ENCODE data around the gene LRRC3B.

LRRC3B gene

DNA sequence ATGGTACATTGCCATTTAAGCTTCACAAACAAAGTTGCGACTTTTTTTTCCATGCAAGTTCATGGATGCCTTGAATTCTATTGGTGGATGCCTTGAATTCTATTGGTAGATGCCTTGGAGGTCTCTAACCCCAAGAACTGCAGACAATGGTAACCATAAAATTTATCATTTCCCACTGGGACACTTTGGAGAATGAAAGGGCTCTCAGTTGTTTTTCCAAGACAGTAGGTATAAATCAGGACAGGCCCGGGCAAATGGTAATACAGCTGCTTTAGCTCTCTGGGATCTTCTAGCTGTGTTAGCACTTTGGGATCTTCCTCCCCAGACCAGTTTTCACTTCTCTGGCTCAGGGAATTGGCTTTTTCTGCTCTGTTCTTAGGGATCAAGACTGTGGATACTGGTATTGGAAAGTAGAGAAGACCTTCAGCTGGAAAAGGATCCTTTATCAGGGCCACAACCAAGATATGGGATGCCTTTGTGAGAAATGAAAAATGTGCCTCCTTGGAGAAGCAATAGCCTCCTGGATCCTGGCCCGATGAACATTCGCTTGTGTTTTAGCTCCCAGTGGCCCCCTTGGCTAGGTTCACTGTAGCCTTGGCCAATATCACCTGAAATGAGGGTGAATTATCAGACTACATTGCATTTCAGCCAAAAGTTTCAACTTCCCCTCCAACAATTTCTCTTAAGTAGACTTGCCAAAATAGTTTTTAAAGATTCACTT lies 8.3 kb downstream of the LRRC3B start:
- no peak for DNase-seq (ENCODE audit: low read depth in 2 of 2)

DNA sequence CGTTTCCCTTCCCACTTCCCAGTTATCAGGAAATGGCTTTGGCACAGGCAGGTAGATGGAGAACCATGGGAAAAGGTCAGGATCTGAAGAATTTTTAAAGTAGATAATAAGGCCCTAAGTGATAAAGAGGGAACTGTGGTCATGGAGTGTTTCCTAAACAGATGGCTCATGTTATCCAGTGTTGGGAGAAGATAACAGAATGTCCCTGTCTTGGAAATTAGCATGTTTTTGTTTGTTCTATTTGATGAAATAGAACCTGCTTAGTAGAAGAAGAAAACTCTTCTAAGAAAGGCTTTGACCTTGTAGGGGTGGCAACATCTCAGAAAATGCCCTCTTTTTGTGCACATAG lies 8.8 kb downstream of the LRRC3B start:
- DNase-seq (ENCODE audit: low read depth in 2 of 2): no peak

DNA sequence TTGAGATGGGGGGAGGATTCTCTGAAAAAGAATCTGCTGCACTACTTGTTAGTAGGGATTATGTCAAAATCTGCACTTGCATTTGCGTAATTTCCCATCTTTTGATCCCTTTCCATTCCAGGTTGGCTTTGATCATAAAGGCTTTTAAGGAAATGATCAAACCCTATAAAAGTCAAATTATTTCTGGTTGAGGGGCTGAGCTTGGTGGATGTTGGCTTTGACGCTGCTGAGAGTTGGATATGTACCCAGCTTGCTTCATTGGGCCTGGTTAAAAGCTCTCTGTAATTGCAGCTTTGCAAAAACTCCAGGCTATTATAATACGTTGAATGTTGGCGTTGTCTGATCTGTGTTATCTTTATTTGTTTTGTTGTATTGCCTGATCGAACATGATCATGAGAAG lies 12.0 kb downstream of the LRRC3B start:
- no peak for DNase-seq (ENCODE audit: low read depth in 2 of 2)

DNA sequence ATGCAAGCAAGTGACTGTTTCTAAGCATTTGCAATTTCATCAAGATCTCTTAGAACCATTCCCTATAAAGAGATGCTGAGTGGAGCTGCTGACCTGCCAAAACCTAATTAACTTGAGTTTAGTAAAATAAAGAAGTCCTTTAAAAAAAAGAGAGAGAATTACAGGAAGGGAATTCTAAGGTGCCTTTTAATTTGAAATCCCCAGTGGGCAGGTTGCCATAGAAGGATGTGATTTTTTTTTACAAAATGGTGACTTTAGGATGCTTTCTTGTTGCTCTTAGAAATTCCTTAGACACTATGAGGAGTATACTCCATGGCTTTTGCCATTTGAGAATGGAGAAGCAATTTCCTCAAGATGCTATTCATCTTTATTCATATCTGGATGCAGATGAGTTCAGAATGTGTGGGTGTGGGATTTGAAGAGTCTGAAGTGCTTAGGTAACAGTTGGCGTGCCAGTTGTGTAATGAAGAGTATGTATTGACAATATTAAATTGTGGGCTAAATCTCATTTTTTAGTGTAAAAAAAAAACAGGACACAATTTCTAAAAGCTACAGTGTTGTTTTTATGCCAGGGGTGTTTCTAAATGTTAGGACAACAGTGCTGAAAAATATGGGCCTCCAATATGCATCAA lies 13.6 kb downstream of the LRRC3B start:
- no peak for DNase-seq (ENCODE audit: low read depth in 2 of 2)

DNA sequence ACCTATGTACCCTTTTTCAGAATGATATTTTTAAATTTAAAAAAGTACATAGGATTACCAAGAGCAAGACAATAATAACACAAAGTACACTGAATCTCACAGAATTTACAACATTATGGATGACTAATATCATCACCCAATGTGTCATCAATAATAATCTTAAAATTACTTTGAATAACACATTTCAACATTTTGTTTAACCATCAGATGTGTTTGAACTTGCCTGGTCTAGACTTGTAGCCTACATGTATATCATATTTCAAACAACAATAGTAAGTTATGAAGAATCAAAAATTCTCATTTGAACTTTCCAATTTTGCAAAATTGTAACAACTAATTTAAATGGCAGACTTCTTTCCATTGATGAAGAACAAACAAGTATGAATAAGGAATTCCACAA lies 15.1 kb downstream of the LRRC3B start:
- DNase-seq (ENCODE audit: low read depth in 2 of 2): no peak

DNA sequence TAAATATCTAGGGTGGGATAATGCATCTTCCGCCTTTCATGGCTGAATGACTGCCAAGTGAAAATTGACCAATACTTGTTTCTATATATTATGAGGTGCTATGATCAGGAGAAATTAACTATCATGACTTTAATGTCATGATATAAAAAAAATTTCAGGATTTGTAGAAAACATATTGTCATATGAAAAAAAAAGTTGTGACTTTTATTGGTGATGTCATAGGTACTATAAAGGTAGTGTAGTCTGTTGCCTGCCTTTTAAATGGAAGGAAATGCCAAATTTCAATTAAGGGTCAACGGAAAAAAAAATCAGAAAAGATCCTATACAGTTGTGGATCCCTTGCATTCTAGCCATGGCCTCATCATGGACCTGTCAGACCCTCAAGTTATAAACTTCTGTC lies 15.5 kb downstream of the LRRC3B start:
- DNase-seq (ENCODE audit: low read depth in 2 of 2): no peak

DNA sequence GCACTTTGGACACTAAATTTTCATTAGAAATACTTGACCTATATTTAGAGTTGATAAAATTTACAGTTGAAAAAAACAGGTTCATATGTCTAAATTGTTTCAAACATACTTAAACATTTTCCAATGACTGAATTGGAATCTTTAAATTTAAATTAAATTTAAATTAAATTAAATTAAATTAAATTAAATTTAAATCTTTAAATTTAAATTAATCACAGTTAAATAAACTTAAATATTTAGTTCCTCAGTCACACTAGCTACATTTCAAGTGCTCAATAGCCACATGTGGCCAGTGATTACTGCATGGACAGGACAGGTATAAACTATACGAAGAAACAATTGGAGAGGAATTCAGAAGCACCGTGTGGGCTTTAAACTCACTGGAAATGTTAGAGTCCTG lies 16.8 kb downstream of the LRRC3B start:
- DNase-seq (ENCODE audit: low read depth in 2 of 2): no peak

DNA sequence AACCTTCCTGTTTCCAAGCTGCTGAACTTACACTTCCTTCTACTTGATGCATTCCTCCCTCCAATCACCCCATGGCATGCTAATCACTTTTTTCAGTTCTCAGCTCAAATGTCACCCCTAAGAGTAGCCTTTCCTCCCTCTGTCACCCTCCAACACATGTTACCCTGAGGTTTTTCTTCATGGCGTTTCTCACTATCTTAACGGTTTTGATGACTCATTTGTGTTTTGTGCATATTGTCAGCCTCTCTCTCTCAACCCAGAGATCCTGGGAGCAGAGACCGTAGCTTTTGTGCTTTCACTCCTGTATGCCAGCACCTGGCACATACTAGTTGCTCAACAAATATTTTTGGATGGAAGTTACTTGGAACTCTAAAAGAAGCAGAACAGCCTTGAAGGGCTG lies 24.5 kb downstream of the LRRC3B start:
- no peak for DNase-seq (ENCODE audit: low read depth in 2 of 2)

DNA sequence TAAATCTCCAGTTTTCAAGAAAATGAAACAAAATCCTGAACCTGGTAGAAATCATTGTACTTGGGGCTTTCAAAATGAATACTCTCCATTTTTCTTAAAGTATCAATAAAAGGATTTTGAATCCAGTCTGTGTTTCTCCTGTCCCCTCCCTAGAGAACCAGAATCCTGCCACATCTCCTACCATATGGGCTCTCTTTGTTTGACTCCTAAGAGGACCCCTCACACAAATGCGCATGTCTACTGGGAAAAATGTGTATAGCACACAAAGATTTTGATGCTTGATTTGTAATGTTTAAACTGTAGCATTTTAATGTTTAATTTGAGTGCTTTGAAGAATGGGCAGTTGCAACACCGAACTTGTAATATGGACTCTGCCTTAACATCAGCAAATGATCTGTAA lies 25.9 kb downstream of the LRRC3B start:
- no peak for DNase-seq (ENCODE audit: low read depth in 2 of 2)

DNA sequence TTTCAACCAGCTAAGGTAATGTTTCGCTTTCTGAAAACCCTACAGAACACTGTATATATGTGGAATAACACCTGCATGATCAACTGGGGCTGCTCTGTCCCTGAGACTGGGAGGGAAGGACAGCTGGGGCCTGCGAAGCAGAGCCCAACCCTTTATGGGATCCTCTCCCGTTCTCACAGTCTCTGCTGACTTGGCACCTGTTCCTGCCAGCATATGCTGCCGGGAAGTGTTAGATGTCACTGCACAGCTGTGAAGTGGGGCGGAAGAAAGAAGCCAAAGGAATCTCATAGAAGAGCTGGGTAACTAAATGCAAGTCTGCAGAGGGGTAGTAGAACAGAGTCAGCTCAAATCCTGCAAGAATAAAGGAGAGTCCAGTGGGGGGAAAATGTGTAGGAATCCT lies 29.6 kb downstream of the LRRC3B start:
- no peak for DNase-seq (ENCODE audit: low read depth in 2 of 2)

DNA sequence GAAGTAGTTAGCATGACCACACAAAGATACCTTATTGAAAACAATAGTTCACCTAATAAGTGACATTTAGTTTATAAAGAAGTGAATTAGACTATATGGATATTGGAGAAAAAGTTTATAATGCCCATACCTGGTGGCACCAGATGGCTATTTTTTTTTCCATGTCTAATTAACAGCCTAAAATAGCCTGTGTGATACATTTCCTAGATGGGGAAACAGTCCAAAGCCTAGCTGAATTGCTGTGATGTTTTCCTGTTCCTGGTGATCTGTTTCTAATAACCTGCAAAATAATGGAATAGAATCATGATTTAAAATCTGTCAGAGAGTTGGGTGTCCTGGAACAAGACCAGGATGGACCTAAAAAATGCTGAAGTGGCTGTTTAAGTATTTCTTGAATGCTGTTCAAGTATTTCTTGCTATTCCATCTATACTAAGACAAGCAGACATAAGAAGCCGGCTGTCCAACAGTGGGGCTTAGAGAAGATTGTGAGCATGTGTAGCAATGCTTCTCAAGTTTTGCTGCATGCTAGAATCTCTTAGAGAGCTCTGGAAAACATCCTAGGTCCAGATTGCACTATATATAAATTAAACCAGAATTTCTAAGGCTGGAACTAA lies 31.3 kb downstream of the LRRC3B start:
- no peak for DNase-seq (ENCODE audit: low read depth in 2 of 2)

DNA sequence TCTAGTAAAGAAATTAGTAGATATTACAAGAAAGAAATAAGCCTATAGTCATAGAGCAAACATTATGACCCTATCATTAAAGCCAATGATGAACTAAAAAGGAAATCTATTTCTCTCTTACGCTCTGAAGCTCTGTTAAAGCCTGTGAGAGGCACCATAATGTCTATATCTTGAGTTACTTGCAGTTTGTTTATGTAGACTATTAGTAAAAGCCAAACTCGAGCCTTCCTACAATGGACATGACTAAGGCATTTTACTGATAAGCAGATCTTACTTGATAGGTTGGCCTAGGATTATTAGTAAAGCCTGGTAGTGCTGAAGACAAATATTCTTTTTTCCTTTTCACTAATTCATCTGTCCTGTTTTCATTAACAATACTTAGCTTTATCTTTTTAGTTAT lies 32.7 kb downstream of the LRRC3B start:
- DNase-seq (ENCODE audit: low read depth in 2 of 2): no peak

DNA sequence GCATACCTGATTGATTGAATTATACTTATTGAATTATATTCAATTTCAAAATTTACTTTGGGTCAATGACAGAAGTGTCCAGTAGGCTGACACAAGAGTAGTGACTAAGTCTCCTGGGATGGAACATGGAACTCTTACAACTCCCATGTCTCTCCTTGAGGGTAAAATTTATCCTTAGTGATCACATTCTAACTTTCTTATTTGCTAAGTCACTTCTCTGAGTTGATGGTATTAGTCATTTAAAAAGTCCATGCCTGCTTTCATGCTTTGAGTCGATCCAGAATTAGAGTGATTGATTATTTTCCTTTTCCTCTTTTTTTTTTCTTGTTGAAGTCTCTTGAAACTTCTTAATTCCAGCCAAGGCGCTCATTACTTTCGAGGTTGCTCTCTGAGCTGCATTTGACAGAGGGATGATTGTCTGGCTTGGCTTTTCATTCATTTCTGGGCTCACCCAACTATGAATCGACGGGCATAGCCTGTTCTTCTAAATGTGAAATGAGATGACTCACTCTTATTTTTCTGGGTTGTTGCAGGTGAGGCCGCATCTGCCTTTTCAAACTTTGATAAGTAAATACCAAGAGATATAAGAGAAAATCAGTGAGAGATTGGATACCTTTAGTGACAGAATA lies 34.9 kb downstream of the LRRC3B start:
- no peak for DNase-seq (ENCODE audit: low read depth in 2 of 2)

DNA sequence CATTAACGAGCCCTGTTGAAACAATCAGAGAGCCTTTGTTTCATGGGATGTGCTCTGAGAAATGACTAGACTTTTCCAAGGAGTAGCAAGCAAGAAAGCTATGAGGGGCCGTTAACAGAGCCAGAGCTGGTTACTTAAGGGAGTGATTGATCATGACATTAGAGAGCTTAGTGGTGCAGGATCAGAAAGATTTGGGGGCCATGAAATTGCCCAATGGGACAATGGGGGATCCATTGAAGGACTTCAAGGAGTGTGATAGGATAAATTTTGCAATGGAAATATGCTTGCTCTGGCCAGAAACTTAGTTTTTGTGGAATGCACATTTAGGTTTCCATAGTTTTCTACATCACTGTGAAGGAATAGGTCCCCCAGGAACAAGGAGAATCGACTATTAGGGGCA lies 45.6 kb downstream of the LRRC3B start:
- DNase-seq (ENCODE audit: low read depth in 2 of 2): no peak

DNA sequence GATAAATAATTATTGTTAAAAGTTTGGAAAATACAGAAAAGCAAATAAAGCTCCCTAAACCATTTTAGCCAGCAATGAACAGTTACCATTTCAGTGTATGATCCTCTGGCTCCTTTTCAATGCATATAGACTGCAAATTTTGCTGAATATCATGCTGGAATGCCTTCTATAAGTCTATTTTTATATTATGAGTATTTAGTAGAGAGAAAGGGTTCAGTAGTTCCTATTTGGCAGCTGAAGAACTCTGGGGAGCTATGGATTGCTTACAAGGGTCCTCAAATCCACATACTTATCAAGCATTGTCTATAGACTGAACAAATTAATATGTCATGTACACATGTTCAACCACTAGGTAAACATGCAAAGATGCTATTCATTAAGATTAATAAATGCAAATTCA lies 46.1 kb downstream of the LRRC3B start:
- no peak for DNase-seq (ENCODE audit: low read depth in 2 of 2)

DNA sequence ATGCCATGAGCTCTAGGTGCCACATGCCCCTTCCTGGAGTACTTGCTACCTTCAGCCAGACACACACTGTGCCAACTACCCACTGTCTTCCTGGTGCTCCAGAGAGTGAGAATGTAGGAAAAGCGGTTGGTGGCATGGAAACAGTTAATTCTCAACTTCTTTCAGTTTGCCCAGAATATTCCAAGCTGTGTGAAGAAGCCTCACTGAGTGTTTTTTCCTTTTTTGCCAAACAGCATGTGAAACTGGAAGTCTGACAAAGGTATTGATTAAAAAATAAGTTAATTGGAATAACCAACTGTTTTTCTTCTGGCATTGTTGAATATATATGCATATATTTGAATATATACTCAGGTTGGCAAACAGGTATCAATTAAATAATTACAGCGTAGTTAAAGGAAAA lies 52.8 kb downstream of the LRRC3B start:
- no peak for DNase-seq (ENCODE audit: low read depth in 2 of 2)

DNA sequence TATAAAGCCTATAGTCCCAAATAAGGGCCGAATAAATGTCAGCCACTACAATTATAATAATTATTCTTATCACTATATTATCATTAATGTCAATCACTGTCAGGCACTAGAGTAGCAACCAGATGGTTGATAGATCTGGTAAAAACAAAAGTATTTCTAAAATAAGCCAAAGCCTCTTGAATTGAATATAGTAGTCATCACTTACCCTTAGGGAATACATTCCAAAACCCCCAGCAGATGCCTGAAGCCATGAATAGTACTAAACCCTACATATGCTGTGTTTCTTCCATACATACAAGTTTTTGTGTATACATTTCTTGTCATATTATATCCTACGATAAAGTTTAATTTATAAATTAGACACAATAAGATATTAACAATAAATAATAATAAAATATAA lies 59.1 kb downstream of the LRRC3B start:
- DNase-seq (ENCODE audit: low read depth in 2 of 2): no peak

DNA sequence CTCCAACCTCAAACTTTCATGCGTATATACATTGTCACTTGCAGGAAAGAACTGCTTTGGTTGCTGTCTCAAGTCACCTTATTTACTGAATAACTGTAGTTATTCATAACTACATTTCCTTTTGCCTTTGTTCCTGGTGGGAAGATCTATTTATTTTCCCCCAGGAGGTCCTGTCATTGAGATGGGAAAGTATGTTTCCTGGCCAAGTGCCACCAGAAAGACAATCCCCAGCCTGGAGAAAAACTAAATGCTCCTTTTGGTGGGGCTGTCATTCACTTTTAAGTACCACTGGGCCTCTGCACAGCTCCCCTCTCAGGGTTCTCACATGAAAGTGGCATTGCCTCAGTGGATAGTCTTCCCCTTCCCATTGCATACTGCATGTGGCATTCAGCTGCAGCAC lies 59.8 kb downstream of the LRRC3B start:
- no peak for DNase-seq (ENCODE audit: low read depth in 2 of 2)

DNA sequence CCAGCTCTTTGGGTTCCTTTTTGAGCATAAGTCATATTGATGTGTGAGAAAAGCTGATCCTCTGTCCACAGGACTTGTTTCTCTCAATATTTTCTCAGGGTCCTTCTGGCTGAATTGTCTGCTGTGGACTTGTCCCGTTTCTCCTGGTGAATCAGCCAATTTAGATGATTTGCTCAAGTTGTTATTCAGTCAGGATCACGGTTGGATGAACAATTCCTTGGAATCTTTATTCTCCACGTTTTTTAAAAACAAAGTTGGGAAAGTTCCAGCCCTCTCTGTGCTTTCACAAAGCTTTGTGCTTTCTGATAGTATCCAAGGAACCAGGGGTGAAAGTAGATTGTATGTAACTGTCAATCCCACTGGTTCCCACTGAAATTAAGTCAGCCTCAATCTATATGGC lies 61.3 kb downstream of the LRRC3B start:
- no peak for DNase-seq (ENCODE audit: low read depth in 2 of 2)

DNA sequence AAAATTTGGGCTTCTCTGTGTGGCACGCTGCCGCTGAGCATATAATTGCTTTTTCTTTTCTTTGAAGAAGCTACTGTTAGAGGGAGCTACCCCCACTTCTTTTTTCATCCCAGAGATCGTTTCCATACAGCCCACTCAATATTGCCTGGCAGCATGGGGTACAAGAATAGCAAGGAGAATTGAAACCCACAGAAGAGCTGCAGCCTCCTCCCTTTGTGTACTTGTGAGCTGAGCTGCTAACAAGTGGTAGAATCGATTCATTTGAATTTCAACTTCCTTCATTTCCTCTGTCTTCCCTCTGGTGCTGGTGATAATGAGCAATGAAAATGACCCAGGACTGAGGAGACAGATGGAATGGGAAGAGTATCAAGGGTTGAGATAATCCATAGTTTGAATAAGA lies 64.9 kb downstream of the LRRC3B start:
- no peak for DNase-seq (ENCODE audit: low read depth in 2 of 2)

DNA sequence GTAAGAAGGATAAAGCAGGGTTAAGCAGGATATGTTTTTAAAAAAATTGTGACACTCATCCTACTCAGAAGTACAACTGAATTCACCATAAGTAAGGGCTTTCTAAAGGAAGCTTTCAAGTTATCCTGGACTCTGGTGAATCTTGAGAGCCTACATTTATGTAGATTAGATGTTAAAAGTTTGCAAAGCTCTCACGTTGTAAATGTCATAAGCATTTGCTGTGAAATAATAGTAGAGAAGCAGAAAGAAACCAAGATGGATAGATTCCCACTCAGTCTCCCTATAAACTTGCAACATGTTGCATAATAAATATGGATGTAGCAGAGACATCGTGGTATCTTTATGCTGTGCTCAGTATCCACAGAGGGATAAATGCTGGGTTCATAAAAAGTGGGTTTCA lies 77.0 kb downstream of the LRRC3B start:
- DNase-seq (ENCODE audit: low read depth in 2 of 2): no peak

DNA sequence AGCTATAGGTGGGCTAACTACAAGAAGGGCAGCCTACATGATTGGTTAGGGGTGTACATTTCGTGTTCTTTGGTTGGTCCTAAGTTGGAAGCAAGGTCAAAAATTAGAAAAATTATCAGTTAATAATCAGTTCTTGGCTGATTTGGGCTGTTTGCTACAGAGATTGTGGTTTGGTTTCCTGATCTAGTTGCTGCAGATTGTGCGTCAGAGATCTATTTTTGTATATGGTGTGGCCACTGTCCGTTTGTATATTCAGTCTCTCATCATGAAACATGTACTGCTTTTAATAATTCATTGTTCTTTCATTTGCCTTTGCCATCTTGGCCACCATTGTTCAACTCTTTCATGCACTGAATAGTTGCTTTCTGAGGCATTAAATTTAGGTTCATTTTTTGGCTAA lies 80.9 kb downstream of the LRRC3B start:
- no peak for DNase-seq (ENCODE audit: low read depth in 2 of 2)

DNA sequence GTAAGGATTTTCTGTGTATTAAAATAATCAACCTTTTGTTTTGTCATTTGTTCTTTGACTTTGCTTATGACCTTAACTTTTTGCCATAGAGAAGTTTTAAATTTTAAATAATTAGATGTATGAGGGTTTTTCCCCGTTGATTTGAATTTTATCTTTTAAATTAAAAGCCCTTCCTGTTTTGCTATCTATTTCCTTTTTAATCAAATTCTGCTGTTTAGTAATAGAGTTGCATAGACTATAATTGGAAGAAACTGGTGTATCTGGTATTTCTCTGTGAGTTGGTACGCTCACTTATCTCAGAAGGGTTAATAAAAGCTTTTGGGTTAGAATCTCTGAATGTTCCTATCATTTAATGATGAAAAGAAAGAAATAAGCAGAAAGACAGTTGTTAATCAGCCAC lies 82.2 kb downstream of the LRRC3B start:
- DNase-seq (ENCODE audit: low read depth in 2 of 2): no peak

Measured in activated CD4-positive, alpha-beta T cell treated with anti-CD3 and anti-CD28 coated beads for 24 hours (primary cell).